ENCODE measurements around the gene CRYGS. TPM values are rescaled to one million over a fixed set of nuclear protein-coding genes. Genes with fewer than 3 reads are reported as not detected.

Gene CRYGS
- total and polyA plus RNA-seq, 9 of the 15 experiments (the other 6 are each of a cell fraction or from before 2014, with no cell fraction given) = 1.5 to 3.8 (median 2.0) TPM

DNA sequence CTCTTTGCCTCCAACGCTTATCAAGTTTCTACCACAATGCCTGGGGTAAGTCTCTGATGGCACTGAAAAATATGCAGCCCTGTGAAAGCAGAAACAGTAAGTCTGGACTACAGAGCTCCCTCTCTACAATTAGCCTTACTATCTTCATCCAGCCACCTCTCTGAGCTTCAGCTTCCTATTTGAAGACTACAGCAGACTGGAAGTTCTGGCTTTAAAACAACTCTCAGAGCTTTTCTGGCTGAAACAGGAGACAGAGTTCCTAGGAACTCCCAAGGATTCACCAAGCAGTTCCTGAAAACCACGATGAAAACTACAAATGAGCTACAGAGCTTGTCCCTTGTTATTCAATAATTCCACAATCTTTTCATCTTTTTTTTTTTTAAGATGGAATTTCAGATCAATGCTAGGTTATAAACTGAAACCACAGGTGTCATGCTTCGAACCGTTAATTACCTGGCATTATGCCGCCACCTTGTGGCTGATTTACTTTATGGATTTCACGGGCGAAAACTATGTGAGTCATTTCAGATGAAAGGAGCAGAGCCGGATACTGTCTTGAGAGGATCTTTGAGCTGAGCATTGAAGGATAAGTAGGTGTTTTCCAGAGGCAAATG lies 3.9 kb downstream of the CRYGS start (continued):
- TF ChIP-seq ZNF224 (CRISPR knock-in tag; IDR thresholded peaks at IDR 0.05) (no peak), HNRNPH1 (optimal IDR thresholded peaks at IDR 0.05; ENCODE audit: low read depth, low read length) (no peak), ARID1B (IDR thresholded peaks at IDR 0.05) (0 out of 2 replicates have a peak, but pooled peaks have one; percentile 13), CC2D1A (IDR thresholded peaks at IDR 0.05) (no peak), POLR2AphosphoS2 (IDR thresholded peaks at IDR 0.05; ENCODE audit: low read length) (peak; percentile 81), ZNF589 (CRISPR knock-in tag; IDR thresholded peaks at IDR 0.05; ENCODE audit: low read depth) (no peak), NONO (IDR thresholded peaks at IDR 0.05; ENCODE audit: low read depth in 2 of 2, low read length in 1 of 2) (no peak), CHCHD3 (CRISPR knock-in tag; IDR thresholded peaks at IDR 0.05) (no peak), SMC3 (conservative IDR thresholded peaks at IDR 0.05; ENCODE audit: insufficient read depth, low read depth, low read length) (peak; percentile 51; the same call in 1 of the 2 replicates), SNIP1 (IDR thresholded peaks at IDR 0.05; ENCODE audit: low read depth) (no peak), FOSL1 (tag; conservative IDR thresholded peaks at IDR 0.05) (peak; percentile 85), U2AF2 (optimal IDR thresholded peaks at IDR 0.05; ENCODE audit: low read depth, low read length) (no peak), RAD21 (CRISPR knock-in tag; conservative IDR thresholded peaks at IDR 0.05 in 1 of 2, IDR thresholded peaks at IDR 0.05 in 1 of 2) (peak; percentile 80 to 82), MCM5 (IDR thresholded peaks at IDR 0.05; ENCODE audit: low read depth) (no peak), SMAD3 (CRISPR knock-in tag; conservative IDR thresholded peaks at IDR 0.05) (no peak)
- TF ChIP-seq, protein P1, sequence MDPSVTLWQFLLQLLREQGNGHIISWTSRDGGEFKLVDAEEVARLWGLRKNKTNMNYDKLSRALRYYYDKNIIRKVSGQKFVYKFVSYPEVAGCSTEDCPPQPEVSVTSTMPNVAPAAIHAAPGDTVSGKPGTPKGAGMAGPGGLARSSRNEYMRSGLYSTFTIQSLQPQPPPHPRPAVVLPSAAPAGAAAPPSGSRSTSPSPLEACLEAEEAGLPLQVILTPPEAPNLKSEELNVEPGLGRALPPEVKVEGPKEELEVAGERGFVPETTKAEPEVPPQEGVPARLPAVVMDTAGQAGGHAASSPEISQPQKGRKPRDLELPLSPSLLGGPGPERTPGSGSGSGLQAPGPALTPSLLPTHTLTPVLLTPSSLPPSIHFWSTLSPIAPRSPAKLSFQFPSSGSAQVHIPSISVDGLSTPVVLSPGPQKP (CRISPR knock-in tag; IDR thresholded peaks at IDR 0.05) = no peak
- TF ChIP-seq, protein P2, sequence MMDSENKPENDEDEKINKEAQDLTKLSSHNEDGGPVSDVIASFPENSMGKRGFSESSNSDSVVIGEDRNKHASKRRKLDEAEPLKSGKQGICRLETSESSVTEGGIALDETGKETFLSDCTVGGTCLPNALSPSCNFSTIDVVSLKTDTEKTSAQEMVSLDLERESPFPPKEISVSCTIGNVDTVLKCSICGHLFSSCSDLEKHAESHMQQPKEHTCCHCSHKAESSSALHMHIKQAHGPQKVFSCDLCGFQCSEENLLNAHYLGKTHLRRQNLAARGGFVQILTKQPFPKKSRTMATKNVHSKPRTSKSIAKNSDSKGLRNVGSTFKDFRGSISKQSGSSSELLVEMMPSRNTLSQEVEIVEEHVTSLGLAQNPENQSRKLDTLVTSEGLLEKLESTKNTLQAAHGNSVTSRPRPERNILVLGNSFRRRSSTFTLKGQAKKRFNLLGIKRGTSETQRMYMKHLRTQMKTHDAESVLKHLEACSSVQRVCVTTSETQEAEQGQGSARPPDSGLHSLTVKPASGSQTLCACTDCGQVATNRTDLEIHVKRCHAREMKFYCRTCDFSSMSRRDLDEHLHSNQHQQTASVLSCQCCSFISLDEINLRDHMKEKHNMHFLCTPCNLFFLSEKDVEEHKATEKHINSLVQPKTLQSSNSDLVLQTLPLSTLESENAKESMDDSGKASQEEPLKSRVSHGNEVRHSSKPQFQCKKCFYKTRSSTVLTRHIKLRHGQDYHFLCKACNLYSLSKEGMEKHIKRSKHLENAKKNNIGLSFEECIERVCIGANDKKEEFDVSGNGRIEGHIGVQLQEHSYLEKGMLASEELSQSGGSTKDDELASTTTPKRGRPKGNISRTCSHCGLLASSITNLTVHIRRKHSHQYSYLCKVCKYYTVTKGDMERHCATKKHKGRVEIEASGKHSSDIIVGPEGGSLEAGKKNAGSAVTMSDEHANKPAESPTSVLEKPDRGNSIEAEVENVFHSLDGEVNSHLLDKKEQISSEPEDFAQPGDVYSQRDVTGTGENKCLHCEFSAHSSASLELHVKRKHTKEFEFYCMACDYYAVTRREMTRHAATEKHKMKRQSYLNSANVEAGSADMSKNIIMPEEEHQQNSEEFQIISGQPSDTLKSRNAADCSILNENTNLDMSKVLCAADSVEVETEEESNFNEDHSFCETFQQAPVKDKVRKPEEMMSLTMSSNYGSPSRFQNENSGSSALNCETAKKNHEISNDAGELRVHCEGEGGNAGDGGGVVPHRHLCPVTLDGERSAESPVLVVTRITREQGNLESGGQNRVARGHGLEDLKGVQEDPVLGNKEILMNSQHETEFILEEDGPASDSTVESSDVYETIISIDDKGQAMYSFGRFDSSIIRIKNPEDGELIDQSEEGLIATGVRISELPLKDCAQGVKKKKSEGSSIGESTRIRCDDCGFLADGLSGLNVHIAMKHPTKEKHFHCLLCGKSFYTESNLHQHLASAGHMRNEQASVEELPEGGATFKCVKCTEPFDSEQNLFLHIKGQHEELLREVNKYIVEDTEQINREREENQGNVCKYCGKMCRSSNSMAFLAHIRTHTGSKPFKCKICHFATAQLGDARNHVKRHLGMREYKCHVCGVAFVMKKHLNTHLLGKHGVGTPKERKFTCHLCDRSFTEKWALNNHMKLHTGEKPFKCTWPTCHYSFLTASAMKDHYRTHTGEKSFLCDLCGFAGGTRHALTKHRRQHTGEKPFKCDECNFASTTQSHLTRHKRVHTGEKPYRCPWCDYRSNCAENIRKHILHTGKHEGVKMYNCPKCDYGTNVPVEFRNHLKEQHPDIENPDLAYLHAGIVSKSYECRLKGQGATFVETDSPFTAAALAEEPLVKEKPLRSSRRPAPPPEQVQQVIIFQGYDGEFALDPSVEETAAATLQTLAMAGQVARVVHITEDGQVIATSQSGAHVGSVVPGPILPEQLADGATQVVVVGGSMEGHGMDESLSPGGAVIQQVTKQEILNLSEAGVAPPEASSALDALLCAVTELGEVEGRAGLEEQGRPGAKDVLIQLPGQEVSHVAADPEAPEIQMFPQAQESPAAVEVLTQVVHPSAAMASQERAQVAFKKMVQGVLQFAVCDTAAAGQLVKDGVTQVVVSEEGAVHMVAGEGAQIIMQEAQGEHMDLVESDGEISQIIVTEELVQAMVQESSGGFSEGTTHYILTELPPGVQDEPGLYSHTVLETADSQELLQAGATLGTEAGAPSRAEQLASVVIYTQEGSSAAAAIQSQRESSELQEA (IDR thresholded peaks at IDR 0.05; ENCODE audit: low read depth) = no peak
- TF ChIP-seq, protein P3, sequence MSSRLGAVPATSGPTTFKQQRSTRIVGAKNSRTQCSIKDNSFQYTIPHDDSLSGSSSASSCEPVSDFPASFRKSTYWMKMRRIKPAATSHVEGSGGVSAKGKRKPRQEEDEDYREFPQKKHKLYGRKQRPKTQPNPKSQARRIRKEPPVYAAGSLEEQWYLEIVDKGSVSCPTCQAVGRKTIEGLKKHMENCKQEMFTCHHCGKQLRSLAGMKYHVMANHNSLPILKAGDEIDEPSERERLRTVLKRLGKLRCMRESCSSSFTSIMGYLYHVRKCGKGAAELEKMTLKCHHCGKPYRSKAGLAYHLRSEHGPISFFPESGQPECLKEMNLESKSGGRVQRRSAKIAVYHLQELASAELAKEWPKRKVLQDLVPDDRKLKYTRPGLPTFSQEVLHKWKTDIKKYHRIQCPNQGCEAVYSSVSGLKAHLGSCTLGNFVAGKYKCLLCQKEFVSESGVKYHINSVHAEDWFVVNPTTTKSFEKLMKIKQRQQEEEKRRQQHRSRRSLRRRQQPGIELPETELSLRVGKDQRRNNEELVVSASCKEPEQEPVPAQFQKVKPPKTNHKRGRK (tag; IDR thresholded peaks at IDR 0.05) = no peak
